PFSK-1 (cell line): ENCODE results near the gene NHSL2.

Experiments used
- FOXP2 ChIP-seq: optimal IDR thresholded peaks from 2 replicates; pipeline ENCODE3; 2011; ENCODE audit warnings: borderline replicate concordance, control low read depth, inconsistent platforms; ENCODE audit not compliant: insufficient read depth; ENCODE audit errors: extremely low read length, extremely low read depth
- POLR2AphosphoS5 ChIP-seq: IDR thresholded peaks from 2 replicates; pipeline ENCODE4 v1.6.1; 2012; ENCODE audit warnings: low read depth, mild to moderate bottlenecking, control low read depth, low read length, moderate library complexity
- SIN3A ChIP-seq: IDR thresholded peaks from 2 replicates; pipeline ENCODE4 v1.6.1; 2012; ENCODE audit warnings: mild to moderate bottlenecking, low read length, moderate library complexity, borderline replicate concordance; ENCODE audit not compliant: insufficient read depth
- TAF1 ChIP-seq: IDR thresholded peaks from 2 replicates; pipeline ENCODE4 v1.6.1; 2012; ENCODE audit warnings: low read length, control low read depth, borderline replicate concordance; ENCODE audit not compliant: insufficient read depth
- TF ChIP-seq, protein P1 (sequence below), 2 experiments: IDR thresholded peaks; 2 replicates each; pipeline versions ENCODE4 v1.6.1 to v1.8.0; 2011 to 2012; ENCODE audit warnings: low read depth in 2 of 2, low read length in 2 of 2, control low read depth in 1 of 2, inconsistent platforms in 1 of 2, mild to moderate bottlenecking in 1 of 2, moderate library complexity in 1 of 2; ENCODE audit not compliant: insufficient read depth in 1 of 2

The NHSL2 gene

DNA sequence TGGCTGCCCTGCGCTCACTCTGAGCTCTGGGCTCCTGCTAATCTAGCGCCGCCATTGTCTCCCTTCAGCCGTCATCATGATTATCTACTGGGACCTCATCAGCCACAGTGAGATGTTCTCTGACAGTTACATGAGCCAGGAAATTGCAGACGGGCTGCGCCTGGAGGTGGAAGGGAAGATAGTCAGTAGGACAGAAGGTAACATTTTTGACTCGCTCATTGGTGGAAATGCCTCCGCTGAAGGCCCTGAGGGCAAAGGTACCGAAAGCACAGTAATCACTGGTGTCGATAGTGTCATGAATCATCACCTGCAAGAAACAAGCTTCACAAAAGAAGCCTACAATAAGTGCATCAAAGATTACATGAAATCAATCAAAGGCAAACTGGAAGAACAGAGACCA is 249.1 kb downstream of the NHSL2 start:
- no peak for TF ChIP-seq SIN3A
- TF ChIP-seq, protein P1, sequence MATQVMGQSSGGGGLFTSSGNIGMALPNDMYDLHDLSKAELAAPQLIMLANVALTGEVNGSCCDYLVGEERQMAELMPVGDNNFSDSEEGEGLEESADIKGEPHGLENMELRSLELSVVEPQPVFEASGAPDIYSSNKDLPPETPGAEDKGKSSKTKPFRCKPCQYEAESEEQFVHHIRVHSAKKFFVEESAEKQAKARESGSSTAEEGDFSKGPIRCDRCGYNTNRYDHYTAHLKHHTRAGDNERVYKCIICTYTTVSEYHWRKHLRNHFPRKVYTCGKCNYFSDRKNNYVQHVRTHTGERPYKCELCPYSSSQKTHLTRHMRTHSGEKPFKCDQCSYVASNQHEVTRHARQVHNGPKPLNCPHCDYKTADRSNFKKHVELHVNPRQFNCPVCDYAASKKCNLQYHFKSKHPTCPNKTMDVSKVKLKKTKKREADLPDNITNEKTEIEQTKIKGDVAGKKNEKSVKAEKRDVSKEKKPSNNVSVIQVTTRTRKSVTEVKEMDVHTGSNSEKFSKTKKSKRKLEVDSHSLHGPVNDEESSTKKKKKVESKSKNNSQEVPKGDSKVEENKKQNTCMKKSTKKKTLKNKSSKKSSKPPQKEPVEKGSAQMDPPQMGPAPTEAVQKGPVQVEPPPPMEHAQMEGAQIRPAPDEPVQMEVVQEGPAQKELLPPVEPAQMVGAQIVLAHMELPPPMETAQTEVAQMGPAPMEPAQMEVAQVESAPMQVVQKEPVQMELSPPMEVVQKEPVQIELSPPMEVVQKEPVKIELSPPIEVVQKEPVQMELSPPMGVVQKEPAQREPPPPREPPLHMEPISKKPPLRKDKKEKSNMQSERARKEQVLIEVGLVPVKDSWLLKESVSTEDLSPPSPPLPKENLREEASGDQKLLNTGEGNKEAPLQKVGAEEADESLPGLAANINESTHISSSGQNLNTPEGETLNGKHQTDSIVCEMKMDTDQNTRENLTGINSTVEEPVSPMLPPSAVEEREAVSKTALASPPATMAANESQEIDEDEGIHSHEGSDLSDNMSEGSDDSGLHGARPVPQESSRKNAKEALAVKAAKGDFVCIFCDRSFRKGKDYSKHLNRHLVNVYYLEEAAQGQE (IDR thresholded peaks at IDR 0.05; ENCODE audit: insufficient read depth in 1 of 2, low read depth in 2 of 2, low read length in 2 of 2), result no peak
- no peak for TF ChIP-seq FOXP2
- TF ChIP-seq POLR2AphosphoS5, result no peak
- TF ChIP-seq TAF1, result no peak

DNA sequence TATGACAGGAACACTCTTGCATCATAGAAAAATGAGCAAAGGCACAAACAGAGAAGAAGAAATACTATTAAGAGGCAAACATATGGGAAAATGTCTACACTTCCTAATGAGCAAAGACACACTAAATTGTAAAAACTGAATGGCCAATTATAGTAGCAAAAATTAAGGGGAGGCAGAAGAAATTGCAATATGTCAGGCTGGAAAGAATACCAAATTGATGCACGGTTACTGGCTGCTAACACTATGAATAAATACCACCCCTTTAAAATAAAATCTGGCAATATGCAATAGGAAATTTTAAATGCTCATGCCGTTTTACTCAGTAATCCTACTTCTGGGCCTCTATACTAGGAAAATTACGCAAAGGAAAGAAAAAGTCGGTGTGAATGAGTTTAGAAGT is 254.9 kb downstream of the NHSL2 start:
- no peak for TF ChIP-seq TAF1
- TF ChIP-seq, protein P1 (IDR thresholded peaks at IDR 0.05; ENCODE audit: insufficient read depth in 1 of 2, low read depth in 2 of 2, low read length in 2 of 2), result no peak
- no peak for TF ChIP-seq POLR2AphosphoS5

DNA sequence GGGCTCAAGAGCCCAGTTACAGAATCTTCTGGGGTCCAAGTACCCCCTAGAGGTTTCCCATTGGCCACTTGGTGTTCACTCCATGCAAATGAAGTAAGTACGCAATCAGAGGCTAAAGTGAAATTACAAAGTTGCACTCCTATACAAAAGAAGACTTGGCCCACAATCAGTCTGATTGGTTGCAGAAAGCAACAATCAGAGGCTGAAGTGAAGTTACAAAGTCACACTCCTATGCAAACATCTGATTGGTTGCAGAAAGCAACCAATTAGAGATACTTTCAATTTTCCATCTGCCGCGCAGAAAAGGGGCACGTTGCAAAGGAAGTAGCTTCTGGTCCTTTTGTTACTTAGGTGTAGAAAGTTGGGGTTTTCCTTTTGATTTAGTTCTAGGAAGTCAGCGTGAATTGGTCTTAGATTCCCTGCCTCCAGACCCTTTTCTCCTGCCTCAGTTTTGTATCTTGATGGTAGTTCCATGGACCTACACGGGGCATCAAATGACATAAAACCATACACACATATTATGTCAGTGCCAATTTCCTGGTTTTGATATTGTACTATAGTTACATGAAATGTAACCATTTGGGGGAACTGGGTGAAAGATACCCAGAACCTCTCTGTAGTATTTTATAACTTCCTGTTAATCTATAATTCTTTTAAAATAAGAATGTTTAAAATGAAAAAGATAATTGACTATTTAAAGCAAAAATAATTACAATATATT is 258.5 kb downstream of the NHSL2 start:
- TF ChIP-seq, protein P1 (IDR thresholded peaks at IDR 0.05; ENCODE audit: insufficient read depth in 1 of 2, low read depth in 2 of 2, low read length in 2 of 2), result no peak
- no peak for TF ChIP-seq POLR2AphosphoS5
- no peak for TF ChIP-seq FOXP2
- TF ChIP-seq SIN3A, result no peak
- no peak for TF ChIP-seq TAF1

DNA sequence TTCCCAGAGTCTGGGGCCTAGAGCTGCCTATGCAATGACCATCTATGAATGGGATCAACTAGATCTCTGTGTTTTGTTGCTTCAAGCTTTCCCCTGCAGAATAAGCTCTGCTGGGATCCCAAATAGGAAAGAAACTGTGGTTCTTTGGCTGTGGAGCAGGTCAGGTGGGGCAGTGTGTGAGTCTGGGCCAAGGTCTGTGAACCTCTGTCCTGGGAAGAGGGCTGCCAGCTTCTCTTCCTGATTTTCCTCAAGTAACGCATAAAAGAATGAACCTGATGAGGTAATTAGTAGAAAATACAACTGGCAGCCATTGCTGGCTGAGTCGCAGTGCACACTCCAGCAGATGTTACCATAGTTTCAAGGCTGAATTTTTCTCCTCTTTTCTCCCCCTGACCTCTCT is 266.3 kb downstream of the NHSL2 start:
- TF ChIP-seq FOXP2 (no peak), POLR2AphosphoS5 (no peak), TAF1 (no peak)
- TF ChIP-seq, protein P1 (IDR thresholded peaks at IDR 0.05; ENCODE audit: insufficient read depth in 1 of 2, low read depth in 2 of 2, low read length in 2 of 2), result no peak

DNA sequence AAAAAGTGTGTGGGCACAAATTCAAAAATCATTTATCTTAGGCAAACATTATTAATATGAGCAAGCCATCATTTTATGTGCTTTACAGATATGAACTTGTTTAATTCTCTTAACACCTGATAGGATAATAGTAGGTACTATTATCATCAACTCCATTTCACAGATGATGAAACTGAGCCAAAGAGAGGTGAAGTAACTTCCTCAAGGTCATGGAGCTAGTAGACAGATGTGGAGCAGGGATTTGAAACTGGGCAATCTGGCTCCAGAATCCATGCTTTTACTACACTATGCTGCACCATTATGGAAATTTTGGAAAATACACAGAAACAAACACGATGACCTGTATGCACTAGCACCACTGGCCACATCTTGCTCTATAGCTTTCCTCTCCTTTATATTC is 269.9 kb downstream of the NHSL2 start:
- no peak for TF ChIP-seq POLR2AphosphoS5
- TF ChIP-seq, protein P1 (IDR thresholded peaks at IDR 0.05; ENCODE audit: insufficient read depth in 1 of 2, low read depth in 2 of 2, low read length in 2 of 2), result no peak
- TF ChIP-seq TAF1, result no peak
- TF ChIP-seq FOXP2, result no peak
- TF ChIP-seq SIN3A, result no peak
